HEK293 (cell line): ENCODE measurements around the gene MAP7.

Experiments
- MEIS1 ChIP-seq: sonication (generic); formaldehyde crosslinking; IDR thresholded peaks from 2 replicates; pipeline ENCODE4 v1.8.1; 2022; ENCODE audit warnings: missing genetic modification reagents, mild to moderate bottlenecking, borderline replicate concordance
- ZNF610 ChIP-seq: fragments of 450-650 bp; formaldehyde crosslinking; IDR thresholded peaks from 2 replicates; pipeline ENCODE4 v1.5.1; 2016; ENCODE audit warnings: missing biosample characterization, missing genetic modification characterization, borderline replicate concordance
- TF ChIP-seq, protein P1 (sequence below): fragments of 450-650 bp; formaldehyde crosslinking; IDR thresholded peaks from 2 replicates; pipeline ENCODE4 v1.5.1; 2016; ENCODE audit warnings: missing biosample characterization, missing genetic modification characterization
- TF ChIP-seq, protein P2 (sequence below): sonication (generic); formaldehyde crosslinking; IDR thresholded peaks from 2 replicates; pipeline ENCODE4 v1.8.1; 2022; ENCODE audit warnings: mild to moderate bottlenecking, moderate library complexity, missing genetic modification reagents

DNA sequence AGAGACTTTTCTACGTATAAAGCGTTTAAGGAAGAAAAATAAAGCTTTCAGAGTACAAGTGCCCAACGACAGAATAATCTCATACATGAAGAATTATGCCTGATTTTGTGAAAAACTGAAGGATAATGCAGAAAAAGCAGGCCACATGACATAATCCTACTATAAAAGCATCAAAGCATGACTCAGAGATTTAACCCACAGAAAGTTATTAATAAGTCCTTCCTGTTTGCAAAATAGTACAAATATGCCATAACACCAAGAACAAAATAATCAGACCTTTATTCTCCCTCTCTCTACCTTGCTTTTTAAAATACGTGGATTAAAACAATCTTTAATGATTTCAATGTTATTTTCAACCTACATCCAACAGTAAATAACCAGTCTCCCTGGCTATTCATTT, 142.0 kb downstream of the MAP7 start:
- TF ChIP-seq, protein P1, sequence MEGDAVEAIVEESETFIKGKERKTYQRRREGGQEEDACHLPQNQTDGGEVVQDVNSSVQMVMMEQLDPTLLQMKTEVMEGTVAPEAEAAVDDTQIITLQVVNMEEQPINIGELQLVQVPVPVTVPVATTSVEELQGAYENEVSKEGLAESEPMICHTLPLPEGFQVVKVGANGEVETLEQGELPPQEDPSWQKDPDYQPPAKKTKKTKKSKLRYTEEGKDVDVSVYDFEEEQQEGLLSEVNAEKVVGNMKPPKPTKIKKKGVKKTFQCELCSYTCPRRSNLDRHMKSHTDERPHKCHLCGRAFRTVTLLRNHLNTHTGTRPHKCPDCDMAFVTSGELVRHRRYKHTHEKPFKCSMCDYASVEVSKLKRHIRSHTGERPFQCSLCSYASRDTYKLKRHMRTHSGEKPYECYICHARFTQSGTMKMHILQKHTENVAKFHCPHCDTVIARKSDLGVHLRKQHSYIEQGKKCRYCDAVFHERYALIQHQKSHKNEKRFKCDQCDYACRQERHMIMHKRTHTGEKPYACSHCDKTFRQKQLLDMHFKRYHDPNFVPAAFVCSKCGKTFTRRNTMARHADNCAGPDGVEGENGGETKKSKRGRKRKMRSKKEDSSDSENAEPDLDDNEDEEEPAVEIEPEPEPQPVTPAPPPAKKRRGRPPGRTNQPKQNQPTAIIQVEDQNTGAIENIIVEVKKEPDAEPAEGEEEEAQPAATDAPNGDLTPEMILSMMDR (tag by site-specific recombination) = no peak
- TF ChIP-seq, protein P2, sequence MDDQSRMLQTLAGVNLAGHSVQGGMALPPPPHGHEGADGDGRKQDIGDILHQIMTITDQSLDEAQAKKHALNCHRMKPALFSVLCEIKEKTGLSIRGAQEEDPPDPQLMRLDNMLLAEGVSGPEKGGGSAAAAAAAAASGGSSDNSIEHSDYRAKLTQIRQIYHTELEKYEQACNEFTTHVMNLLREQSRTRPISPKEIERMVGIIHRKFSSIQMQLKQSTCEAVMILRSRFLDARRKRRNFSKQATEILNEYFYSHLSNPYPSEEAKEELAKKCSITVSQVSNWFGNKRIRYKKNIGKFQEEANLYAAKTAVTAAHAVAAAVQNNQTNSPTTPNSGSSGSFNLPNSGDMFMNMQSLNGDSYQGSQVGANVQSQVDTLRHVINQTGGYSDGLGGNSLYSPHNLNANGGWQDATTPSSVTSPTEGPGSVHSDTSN (CRISPR knock-in tag) = no peak
- TF ChIP-seq MEIS1 (CRISPR knock-in tag) (no peak), ZNF610 (tag by site-specific recombination) (no peak)
